Keratinocyte (primary cell): ENCODE data around the gene TTBK1.

Source experiments
- EZH2 ChIP-seq: IDR thresholded peaks from one replicate; pipeline ENCODE4 v1.6.1; 2012; ENCODE audit warnings: inconsistent platforms, mild to moderate bottlenecking, low read length, moderate library complexity
- TF ChIP-seq, protein P1 (sequence below), 3 experiments: IDR thresholded peaks in 1 of 3; conservative IDR thresholded peaks in 1 of 3; optimal IDR thresholded peaks in 1 of 3; 2 replicates in 2 of 3; 3 replicates in 1 of 3; pipeline versions ENCODE3 to v1.5.1; 2011; ENCODE audit warnings: low read length in 3 of 3, mild to moderate bottlenecking in 3 of 3, moderate library complexity in 2 of 3, control low read depth in 1 of 3, inconsistent platforms in 1 of 3; ENCODE audit not compliant: insufficient read depth in 2 of 3; ENCODE audit errors: extremely low read depth in 1 of 3

DNA sequence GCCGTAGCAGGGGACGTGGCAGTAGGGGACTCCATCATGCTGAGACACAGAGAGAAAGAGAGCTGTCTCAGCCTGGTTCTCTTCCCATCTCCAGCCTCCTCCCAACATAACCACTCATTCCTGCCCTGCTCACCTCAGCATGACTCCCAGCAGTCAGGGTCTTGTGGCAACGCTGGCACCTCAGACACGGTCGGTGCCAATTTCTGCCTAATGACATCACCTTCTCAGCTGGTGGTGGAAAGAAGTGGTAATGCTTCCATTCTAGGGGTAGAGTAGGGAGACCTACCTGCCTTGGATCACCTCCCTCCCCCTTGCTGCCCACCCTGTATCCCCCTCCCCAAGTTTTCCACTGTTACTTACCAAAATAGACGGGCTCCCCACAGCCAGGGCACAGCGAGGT is 62.8 kb downstream of the TTBK1 start:
- TF ChIP-seq EZH2: no peak
- TF ChIP-seq, protein P1, sequence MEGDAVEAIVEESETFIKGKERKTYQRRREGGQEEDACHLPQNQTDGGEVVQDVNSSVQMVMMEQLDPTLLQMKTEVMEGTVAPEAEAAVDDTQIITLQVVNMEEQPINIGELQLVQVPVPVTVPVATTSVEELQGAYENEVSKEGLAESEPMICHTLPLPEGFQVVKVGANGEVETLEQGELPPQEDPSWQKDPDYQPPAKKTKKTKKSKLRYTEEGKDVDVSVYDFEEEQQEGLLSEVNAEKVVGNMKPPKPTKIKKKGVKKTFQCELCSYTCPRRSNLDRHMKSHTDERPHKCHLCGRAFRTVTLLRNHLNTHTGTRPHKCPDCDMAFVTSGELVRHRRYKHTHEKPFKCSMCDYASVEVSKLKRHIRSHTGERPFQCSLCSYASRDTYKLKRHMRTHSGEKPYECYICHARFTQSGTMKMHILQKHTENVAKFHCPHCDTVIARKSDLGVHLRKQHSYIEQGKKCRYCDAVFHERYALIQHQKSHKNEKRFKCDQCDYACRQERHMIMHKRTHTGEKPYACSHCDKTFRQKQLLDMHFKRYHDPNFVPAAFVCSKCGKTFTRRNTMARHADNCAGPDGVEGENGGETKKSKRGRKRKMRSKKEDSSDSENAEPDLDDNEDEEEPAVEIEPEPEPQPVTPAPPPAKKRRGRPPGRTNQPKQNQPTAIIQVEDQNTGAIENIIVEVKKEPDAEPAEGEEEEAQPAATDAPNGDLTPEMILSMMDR (optimal IDR thresholded peaks at IDR 0.05 in 1 of 3, IDR thresholded peaks at IDR 0.05 in 1 of 3, conservative IDR thresholded peaks at IDR 0.05 in 1 of 3; ENCODE audit: extremely low read depth in 1 of 3, insufficient read depth in 2 of 3, low read length in 3 of 3): no peak
